Fibroblast of lung (primary cell): ENCODE results near the gene ITGA8. TPM values are rescaled to one million over a fixed set of nuclear protein-coding genes. Genes with fewer than 3 reads are reported as not detected.

Source experiments
- DNase-seq, 2 donors: peaks; one replicate each; pipeline versions ENCODE4 v3.0.0 to v3.0.0-alpha.2; 2010; ENCODE audit warnings: low read depth in 2 of 2
- H2AFZ ChIP-seq: 2 replicates; pipeline ENCODE4 v1.5.1; 2012; ENCODE audit warnings: low read length, control low read depth, inconsistent platforms
- H3K27ac ChIP-seq: 2 replicates; pipeline ENCODE4 v1.5.1; 2011; ENCODE audit warnings: low read length, control low read depth; ENCODE audit not compliant: insufficient read depth
- H3K27me3 ChIP-seq: 2 replicates; pipeline ENCODE4 v1.5.1; 2011; ENCODE audit warnings: mild to moderate bottlenecking, low read length; ENCODE audit not compliant: control insufficient read depth, insufficient read depth
- H3K36me3 ChIP-seq: 2 replicates; pipeline ENCODE4 v1.5.1; 2011; ENCODE audit warnings: low read length; ENCODE audit not compliant: control insufficient read depth, insufficient read depth
- H3K4me1 ChIP-seq: 2 replicates; pipeline ENCODE4 v1.5.1; 2011; ENCODE audit warnings: low read length; ENCODE audit not compliant: control insufficient read depth, insufficient read depth; ENCODE audit errors: extremely low read depth
- H3K4me2 ChIP-seq: 2 replicates; pipeline ENCODE4 v1.5.1; 2011; ENCODE audit warnings: low read length, control low read depth; ENCODE audit not compliant: insufficient read depth; ENCODE audit errors: extremely low read depth
- H3K4me3 ChIP-seq, 4 experiments: fragments of 200-600 bp in 1 of 4; sonication (generic) in 1 of 4; replicated peaks in 1 of 4; 2 replicates each; pipeline ENCODE4 v1.5.1; 2011 to 2016; ENCODE audit warnings: low read length in 4 of 4, low read depth in 3 of 4, mild to moderate bottlenecking in 3 of 4, control low read depth in 2 of 4, inconsistent platforms in 1 of 4, mixed read lengths in 1 of 4; ENCODE audit not compliant: insufficient read depth in 1 of 4; ENCODE audit errors: control extremely low read depth in 1 of 4
- H3K79me2 ChIP-seq: 2 replicates; pipeline ENCODE4 v1.5.1; 2012; ENCODE audit warnings: mild to moderate bottlenecking, low read length, inconsistent platforms; ENCODE audit not compliant: control insufficient read depth, insufficient read depth
- H3K9ac ChIP-seq: 2 replicates; pipeline ENCODE4 v1.5.1; 2011; ENCODE audit warnings: mild to moderate bottlenecking, low read length, control low read depth; ENCODE audit not compliant: insufficient read depth
- H3K9me3 ChIP-seq: 2 replicates; pipeline ENCODE4 v1.5.1; 2012; ENCODE audit warnings: low read depth, low read length; ENCODE audit not compliant: control insufficient read depth, insufficient read depth
- H4K20me1 ChIP-seq: 2 replicates; pipeline ENCODE4 v1.5.1; 2011; ENCODE audit warnings: low read length; ENCODE audit not compliant: control insufficient read depth, insufficient read depth; ENCODE audit errors: extremely low read depth
- EZH2 ChIP-seq: IDR thresholded peaks from 2 replicates; pipeline ENCODE4 v1.5.1; 2012; ENCODE audit warnings: low read length, control low read depth, mild to moderate bottlenecking; ENCODE audit errors: missing control alignments
- polyA plus RNA-seq, 2 donors: library from polyadenylated mRNA; depleted of rRNA in 1 of 2; stranded (reverse) in 1 of 2; unstranded in 1 of 2; fragments of >200 nt; gene quantifications; 2 replicates each; pipeline ENCODE4 v1.2.1, GENCODE V29; 2011 to 2012; ENCODE audit warnings: missing spikeins in 1 of 2
- total RNA-seq: library from RNA; depleted of rRNA; stranded (reverse); fragments of >200 nt; gene quantifications from 2 replicates; pipeline ENCODE4 v1.2.1, GENCODE V29; 2014
- TF ChIP-seq, protein P1 (sequence below), 2 donors: IDR thresholded peaks in 1 of 2; conservative IDR thresholded peaks in 1 of 2; 1 replicate in 1 of 2; 2 replicates in 1 of 2; pipeline ENCODE4 v1.5.1; 2011 to 2012; ENCODE audit warnings: low read length in 2 of 2, control low read depth in 1 of 2, inconsistent platforms in 1 of 2, low read depth in 1 of 2, mild to moderate bottlenecking in 1 of 2

ITGA8 gene
- total and polyA plus RNA-seq, 2 donors (not counting 1 experiment from before 2014, with no cell fraction given): 0.62 to 0.99 TPM

DNA sequence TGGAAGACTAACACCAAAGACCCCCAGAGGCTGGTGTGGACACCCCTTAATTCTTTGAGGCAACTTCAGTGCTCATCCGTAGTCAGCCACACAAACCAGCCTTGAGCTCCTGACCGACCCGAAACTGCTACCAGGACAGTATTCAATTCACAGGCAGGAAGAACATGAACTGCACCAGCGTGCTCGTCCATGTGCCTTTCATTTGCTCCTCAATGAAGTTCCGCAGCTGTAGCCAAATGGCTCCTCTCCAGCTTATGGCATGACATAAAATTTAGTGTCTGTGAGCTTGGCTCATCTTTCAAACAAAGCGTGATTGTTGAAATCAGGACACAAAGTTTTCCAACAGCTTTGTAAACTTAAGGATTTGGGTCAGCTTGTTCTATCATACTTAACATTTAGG lies 204.5 kb downstream of the ITGA8 start:
- peak in 1 of 2 donors; percentile 61 for DNase-seq
- H3K4me2 ChIP-seq: no peak overlapping the region
- no peaks in the 10 kb centered on the region for H3K9me3 ChIP-seq
- no peak overlapping the region for H2AFZ ChIP-seq
- no peaks in the 10 kb centered on the region for H3K27me3 ChIP-seq
- no peak overlapping the region for H3K27ac ChIP-seq
- TF ChIP-seq EZH2: no peak
- TF ChIP-seq, protein P1, sequence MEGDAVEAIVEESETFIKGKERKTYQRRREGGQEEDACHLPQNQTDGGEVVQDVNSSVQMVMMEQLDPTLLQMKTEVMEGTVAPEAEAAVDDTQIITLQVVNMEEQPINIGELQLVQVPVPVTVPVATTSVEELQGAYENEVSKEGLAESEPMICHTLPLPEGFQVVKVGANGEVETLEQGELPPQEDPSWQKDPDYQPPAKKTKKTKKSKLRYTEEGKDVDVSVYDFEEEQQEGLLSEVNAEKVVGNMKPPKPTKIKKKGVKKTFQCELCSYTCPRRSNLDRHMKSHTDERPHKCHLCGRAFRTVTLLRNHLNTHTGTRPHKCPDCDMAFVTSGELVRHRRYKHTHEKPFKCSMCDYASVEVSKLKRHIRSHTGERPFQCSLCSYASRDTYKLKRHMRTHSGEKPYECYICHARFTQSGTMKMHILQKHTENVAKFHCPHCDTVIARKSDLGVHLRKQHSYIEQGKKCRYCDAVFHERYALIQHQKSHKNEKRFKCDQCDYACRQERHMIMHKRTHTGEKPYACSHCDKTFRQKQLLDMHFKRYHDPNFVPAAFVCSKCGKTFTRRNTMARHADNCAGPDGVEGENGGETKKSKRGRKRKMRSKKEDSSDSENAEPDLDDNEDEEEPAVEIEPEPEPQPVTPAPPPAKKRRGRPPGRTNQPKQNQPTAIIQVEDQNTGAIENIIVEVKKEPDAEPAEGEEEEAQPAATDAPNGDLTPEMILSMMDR (conservative IDR thresholded peaks at IDR 0.05 in 1 of 2, IDR thresholded peaks at IDR 0.05 in 1 of 2; ENCODE audit: low read depth in 1 of 2, low read length in 2 of 2): no peak
- no peak overlapping the region for H3K9ac ChIP-seq
- H3K4me3 ChIP-seq: no peak overlapping the region
- no peaks in the 10 kb centered on the region for H3K4me1 ChIP-seq
- H3K79me2 ChIP-seq: no peaks in the 10 kb centered on the region
- H3K36me3 ChIP-seq: no peaks in the 10 kb centered on the region
- no peaks in the 10 kb centered on the region for H4K20me1 ChIP-seq

DNA sequence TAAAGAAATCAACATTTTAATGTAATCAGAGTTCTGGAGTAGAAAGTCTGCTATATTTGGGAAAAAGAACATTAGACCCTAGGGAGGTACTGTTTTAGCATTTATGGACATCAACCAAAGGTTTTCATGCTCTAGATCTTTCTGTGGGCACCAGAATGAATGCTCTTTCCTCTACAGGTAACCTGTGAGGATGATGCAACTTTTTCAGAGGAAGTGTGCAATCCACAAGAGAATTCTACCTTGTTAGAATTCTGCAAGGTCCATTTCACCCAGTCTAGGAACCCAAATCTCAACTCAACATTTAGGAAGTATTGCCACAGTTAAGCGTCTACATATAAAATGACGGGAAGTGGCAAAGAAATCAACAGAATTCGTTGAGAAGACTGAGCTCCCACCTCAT lies 208.8 kb downstream of the ITGA8 start:
- Histone ChIP-seq H3K27ac (no peak overlapping the region), H2AFZ (no peak overlapping the region), H3K79me2 (no peaks in the 10 kb centered on the region), H4K20me1 (no peaks in the 10 kb centered on the region), H3K9me3 (no peaks in the 10 kb centered on the region), H3K36me3 (no peaks in the 10 kb centered on the region), H3K9ac (no peak overlapping the region), H3K4me1 (no peaks in the 10 kb centered on the region), H3K4me3 (no peak overlapping the region), H3K4me2 (no peak overlapping the region), H3K27me3 (peaks cover 2% of the 10 kb centered on the region)
- no peak for TF ChIP-seq EZH2
- TF ChIP-seq, protein P1 (conservative IDR thresholded peaks at IDR 0.05 in 1 of 2, IDR thresholded peaks at IDR 0.05 in 1 of 2; ENCODE audit: low read depth in 1 of 2, low read length in 2 of 2): no peak
- no peak for DNase-seq

DNA sequence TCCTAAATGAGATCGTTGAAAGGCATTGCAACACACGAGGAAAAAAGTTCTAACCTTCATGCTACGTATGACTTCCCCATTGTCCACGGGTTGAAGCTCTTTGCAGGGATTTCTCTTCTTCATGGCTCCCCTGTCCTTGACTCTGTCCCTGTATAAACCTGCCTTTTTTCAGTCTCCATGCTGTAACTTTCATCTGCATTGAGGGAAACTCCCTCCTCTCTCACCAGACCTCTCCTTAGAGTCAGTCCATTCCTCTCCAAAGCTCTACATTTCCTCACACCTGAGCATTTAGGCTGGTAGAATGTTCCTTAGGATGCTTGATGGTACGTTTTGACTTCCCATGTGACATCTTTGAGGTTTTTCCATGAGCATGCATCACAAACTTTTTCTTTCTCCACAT lies 214.4 kb downstream of the ITGA8 start:
- no peaks in the 10 kb centered on the region for H3K4me1 ChIP-seq
- no peaks in the 10 kb centered on the region for H3K79me2 ChIP-seq
- peaks cover 7% of the 10 kb centered on the region for H3K27me3 ChIP-seq
- no peak overlapping the region for H3K4me3 ChIP-seq
- no peak overlapping the region for H2AFZ ChIP-seq
- H3K4me2 ChIP-seq: no peak overlapping the region
- DNase-seq: no peak
- no peak for TF ChIP-seq EZH2
- TF ChIP-seq, protein P1 (conservative IDR thresholded peaks at IDR 0.05 in 1 of 2, IDR thresholded peaks at IDR 0.05 in 1 of 2; ENCODE audit: low read depth in 1 of 2, low read length in 2 of 2): no peak
- no peaks in the 10 kb centered on the region for H3K36me3 ChIP-seq
- no peak overlapping the region for H3K9ac ChIP-seq
- no peak overlapping the region for H3K27ac ChIP-seq
- H3K9me3 ChIP-seq: no peaks in the 10 kb centered on the region
- no peaks in the 10 kb centered on the region for H4K20me1 ChIP-seq
